ENCODE results near the gene TBC1D2B. TPM values are rescaled to one million over a fixed set of nuclear protein-coding genes. Genes with fewer than 3 reads are reported as not detected.

Gene TBC1D2B
- total and polyA plus RNA-seq, 2 of the 4 experiments (the other 2 are of a cell fraction), result 17.7 to 28.3 TPM

DNA sequence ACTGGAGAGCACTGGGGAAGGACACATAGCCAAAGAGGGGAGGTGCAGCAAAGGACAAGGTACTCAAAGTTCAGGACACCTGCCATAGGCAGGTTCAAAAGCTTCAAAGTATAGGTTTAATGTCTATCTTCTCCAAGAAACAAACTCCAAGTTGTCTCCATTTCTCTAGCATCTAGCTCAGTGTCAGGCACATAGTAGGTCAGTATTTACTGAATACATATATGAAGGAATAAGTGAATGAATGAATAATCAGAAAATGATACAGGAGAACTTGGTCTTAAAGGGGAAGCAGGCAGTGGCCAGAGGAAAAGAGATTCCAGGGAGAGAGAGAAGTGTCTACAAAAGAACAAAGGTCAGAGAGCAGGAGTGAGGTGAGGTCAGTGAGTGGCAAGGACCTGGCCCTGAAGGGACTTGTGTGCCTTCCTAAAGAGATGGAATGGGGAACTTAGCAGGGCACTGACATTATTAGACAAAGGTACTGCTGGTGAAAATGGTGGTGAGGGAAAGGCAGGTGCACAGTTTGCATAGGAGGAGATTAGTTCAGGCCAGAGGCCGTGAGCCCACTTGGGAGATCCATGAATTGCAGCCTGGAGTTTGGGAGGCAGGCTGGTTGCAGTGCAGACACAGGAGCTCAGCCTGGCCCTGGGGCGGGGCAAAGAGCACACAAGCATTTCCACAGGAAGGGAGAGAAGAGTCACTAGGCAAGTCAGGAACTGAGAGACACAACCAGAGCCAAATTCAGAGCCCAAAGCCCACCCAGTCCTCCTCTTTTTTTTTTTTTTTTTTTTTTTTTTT, 21.4 kb downstream of the TBC1D2B start:
- H3K36me3 ChIP-seq (ENCODE audit: control insufficient read depth, insufficient read depth, low read length), result peaks cover 9% of the 10 kb centered on the region
- H3K4me1 ChIP-seq (ENCODE audit: control insufficient read depth, insufficient read depth, low read length), result peaks cover 31% of the 10 kb centered on the region
- H3K18ac ChIP-seq (ENCODE audit: low read depth, low read length), result peak overlapping the region; percentile 5; the same call in 1 of the 2 replicates
- H2AFZ ChIP-seq (replicated peaks; ENCODE audit: low read length, poor library complexity), result peak overlapping the region; percentile 64
- no peak overlapping the region; the same call in 2 of the 3 replicates for H2BK15ac ChIP-seq (ENCODE audit: low read depth, low read length)
- in situ Hi-C loops (cut with MboI; ENCODE audit: low sequenced_read_pairs) (no loop called here), dilution Hi-C loops (cut with HindIII; ENCODE audit: low sequenced_read_pairs, unreplicated experiment) (no loop called here), intact Hi-C loops (cut with micrococcal nuclease) (no loop called here)
- H3K9ac ChIP-seq (ENCODE audit: low read depth, low read length), result no peak overlapping the region
- 83% methylated on average over 1 of the region's 2 CpGs; no CpG with 5 or more reads in 1 of the 2 experiments for WGBS, 2 experiments (ENCODE audit: extremely low coverage in 2 of 2, insufficient read length in 1 of 2)
- H4K20me1 ChIP-seq (ENCODE audit: insufficient read depth, low read length), result peaks cover 51% of the 10 kb centered on the region
- H3K4ac ChIP-seq (ENCODE audit: low read depth, low read length), result peak overlapping the region; percentile 89
- TF ChIP-seq POLR2A (IDR thresholded peaks at IDR 0.05; ENCODE audit: low read depth, low read length) (no peak), NFE2L2 (IDR thresholded peaks at IDR 0.05; ENCODE audit: low read depth, low read length) (no peak)
- TF ChIP-seq, protein P1, sequence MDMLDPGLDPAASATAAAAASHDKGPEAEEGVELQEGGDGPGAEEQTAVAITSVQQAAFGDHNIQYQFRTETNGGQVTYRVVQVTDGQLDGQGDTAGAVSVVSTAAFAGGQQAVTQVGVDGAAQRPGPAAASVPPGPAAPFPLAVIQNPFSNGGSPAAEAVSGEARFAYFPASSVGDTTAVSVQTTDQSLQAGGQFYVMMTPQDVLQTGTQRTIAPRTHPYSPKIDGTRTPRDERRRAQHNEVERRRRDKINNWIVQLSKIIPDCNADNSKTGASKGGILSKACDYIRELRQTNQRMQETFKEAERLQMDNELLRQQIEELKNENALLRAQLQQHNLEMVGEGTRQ (IDR thresholded peaks at IDR 0.05; ENCODE audit: low read depth, low read length), result no peak
- H3K79me1 ChIP-seq (ENCODE audit: low read depth in 1 of 2, low read length in 2 of 2), result peaks cover 42 to 87% of the 10 kb centered on the region in 2 experiments
- H2BK5ac ChIP-seq (ENCODE audit: low read depth, low read length, poor library complexity, severe bottlenecking), result peak overlapping the region; percentile 53
- no peak overlapping the region; the same call in 1 of the 2 replicates for H3K27ac ChIP-seq (ENCODE audit: insufficient read depth, low read length)
- no peak overlapping the region for H4K5ac ChIP-seq (ENCODE audit: low read depth, low read length)
- H3K9me3 ChIP-seq (ENCODE audit: control insufficient read depth, insufficient read depth, low read length), result no peaks in the 10 kb centered on the region
- H3K27me3 ChIP-seq (ENCODE audit: control insufficient read depth, insufficient read depth, low read length), result no peaks in the 10 kb centered on the region
- peak overlapping the region; percentile 12; the same call in 1 of the 2 replicates for H3K4me2 ChIP-seq (ENCODE audit: low read depth, low read length)
- peak overlapping the region; percentile 80 for H2BK120ac ChIP-seq (ENCODE audit: low read depth, low read length)
- peak overlapping the region in 1 of 2 experiments; percentile 86; a peak in 2 of 4 replicates for H4K8ac ChIP-seq (ENCODE audit: low read depth in 2 of 2, low read length in 2 of 2)
- H2AK5ac ChIP-seq (ENCODE audit: low read depth, low read length), result peak overlapping the region; percentile 90; the same call in 1 of the 2 replicates
- peaks cover 42% of the 10 kb centered on the region for H3K9me1 ChIP-seq (ENCODE audit: insufficient read depth, low read length)
- no peak overlapping the region for H3K56ac ChIP-seq (ENCODE audit: extremely low read depth, insufficient read depth, low read length)
- DNase-seq (no peak), ATAC-seq (ENCODE audit: low read depth) (peak; percentile 70)
- peak overlapping the region; percentile 75 for H2AK9ac ChIP-seq (replicated peaks; ENCODE audit: low read depth, low read length, poor library complexity)
- peak overlapping the region; percentile 69 for H4K91ac ChIP-seq (ENCODE audit: insufficient read depth, low read depth, low read length)
- ChIA-PET CTCF (no interaction called here), POLR2A (ENCODE audit: unreplicated experiment) (no interaction called here)
- H2BK20ac ChIP-seq (ENCODE audit: low read depth, low read length), result peak overlapping the region; percentile 20; the same call in 1 of the 2 replicates
- BruUV-seq (replicated peaks), result no TSS peak
- 0 out of 2 replicates have a peak overlapping the region, but pooled peaks have one; percentile 49 for H3K23ac ChIP-seq (ENCODE audit: low read depth, low read length)
- H3K14ac ChIP-seq (replicated peaks; ENCODE audit: low read depth, low read length), result peak overlapping the region; percentile 88
- no peak overlapping the region for H3K4me3 ChIP-seq (ENCODE audit: insufficient read depth, low read depth, low read length)

All from IMR-90 (cell line).